GM21526 (cell line): Measurements from ENCODE around the gene GPR176.

ENCODE experiments used
- ATAC-seq: cut with Tn5 transposase; IDR thresholded peaks from one replicate; pipeline ENCODE4 v1.9.1; 2021; ENCODE audit warnings: moderate library complexity; ENCODE audit not compliant: unreplicated experiment, low FRiP score

The GPR176 gene

DNA sequence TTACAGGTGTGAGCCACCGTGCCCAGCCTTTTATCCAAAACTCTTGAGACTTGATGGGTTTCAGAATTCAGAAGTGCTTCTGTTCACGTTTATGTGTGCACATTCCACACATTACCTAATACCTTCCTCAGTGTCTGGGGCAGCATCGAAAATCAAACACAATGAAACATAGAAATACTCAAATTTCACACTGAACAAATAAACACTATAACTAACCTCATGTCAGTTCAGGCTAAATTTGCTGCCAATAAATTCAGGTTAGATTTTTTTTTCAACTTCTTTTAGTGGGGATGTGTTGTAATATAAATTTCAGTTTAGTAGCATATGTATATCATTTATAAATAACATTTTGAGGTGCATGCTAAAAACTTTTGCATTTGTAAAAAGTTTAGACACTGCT is 16.6 kb upstream of the GPR176 start:
- ATAC-seq: no peak

DNA sequence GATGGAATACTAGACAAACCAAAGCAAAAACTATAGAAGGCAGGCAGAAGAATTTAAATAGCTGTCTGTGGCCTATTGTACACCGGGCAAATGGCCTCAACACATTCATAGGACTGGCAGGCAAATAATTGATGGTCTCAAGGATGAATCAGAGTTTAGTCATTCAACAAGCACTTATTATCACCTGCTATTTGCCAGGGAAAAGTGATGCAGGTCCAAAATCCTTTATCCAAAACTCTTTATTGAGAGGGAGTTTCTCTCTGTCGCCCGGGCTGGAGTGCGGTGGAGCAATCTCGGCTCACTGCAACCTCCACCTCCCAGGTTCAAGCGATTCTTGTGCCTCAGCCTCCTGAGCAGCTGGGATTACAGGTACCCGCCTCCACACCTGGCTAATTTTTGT is 16.1 kb upstream of the GPR176 start:
- no peak for ATAC-seq

- no peak for ATAC-seq
These were observed 15.2 kb upstream of the GPR176 start for GRCh38 chr15:39935241-39935640.

DNA sequence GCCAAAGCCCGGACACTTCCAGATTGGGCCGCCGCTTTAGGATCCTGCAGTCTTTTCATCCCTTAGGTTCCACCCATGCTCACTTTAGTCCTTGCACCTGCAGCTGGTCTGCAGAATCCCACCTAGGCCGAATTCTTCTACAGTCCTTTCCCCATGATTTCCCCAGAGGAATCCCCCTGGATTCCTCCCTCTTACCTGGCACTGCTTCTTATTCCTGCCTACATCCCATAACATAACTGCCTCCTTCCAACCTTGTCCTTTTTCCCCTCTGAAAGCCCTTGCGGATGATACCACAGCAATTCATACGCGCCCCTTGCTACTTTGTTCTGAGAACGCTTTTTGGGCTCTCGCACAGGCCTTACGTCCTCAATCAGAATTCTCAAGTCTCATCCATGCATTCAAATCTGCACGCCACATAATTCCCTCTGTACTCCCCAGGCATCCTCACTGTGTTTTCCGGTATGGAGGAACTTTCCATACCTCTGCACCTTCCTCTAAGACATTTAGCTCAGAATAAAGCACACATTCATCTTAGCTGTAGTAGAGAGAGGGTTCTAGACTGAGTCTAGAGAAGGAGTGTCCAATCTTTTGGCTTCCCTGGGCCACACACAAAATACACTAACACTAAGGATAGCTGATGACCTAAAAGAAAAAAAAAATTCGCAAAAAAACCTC is 14.5 kb upstream of the GPR176 start:
- no peak for ATAC-seq

DNA sequence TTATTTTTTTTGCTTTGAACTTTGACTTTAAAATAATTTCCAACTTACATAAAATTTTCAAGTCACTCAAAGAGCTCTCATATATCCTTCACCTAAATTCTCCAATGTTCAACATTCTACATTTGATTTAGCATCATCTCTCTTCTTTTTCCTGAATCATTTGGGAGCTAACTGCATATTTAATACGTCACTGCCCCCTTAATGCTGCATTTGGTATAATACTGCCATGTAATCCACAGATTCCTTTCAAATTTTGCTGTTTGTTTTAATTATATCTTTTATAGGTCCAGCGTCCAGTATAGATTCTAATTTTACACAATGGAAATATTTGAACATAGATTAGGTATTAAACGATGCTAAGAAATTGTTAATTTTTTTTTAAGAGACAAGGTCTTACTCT is 11.5 kb upstream of the GPR176 start:
- no peak for ATAC-seq

DNA sequence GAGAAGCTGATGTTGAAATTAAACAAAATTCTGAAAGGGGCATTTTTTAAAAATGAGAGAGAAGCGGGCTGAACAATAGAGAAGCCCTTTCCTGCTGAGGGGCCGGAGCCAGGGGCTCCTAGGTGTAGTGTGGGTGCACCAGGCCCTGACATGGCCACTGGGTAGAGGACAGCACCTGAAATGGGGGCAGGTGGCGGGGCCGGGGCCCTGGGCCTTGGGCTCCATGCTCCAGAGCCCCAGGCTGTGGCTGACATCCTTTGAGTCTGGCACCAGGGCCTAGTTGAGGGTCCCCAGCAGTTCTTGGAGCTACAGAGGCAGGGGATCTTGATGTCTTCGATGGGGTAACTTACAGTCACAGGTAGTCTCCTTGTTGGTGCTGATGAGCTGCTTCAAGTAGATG is 6.5 kb upstream of the GPR176 start:
- no peak for ATAC-seq

- no peak for ATAC-seq
These were observed 5.2 kb upstream of the GPR176 start for GRCh38 chr15:39925112-39925842.

DNA sequence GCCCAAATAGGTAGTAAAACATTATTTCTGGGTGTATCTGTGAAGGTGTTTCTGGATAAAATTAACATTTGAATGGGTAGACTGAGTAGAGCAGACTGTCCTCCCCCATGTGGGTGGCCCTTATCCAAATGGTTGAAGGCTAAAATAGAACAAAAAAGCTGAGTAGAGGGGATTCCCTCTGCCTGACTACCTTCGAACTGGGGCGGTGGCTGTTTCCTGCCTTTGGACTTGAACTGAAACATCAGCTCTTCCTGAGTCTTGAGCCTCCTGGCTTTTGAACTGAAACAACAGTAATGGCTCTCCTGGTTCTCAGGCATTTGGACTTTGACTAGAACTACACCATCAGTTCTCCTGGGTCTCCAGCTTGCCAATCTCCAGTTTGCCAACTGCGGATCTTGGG is 4.4 kb upstream of the GPR176 start:
- no peak for ATAC-seq

GRCh38 chr15:39922462-39923092 is 2.5 kb upstream of the GPR176 start:
- ATAC-seq: no peak

DNA sequence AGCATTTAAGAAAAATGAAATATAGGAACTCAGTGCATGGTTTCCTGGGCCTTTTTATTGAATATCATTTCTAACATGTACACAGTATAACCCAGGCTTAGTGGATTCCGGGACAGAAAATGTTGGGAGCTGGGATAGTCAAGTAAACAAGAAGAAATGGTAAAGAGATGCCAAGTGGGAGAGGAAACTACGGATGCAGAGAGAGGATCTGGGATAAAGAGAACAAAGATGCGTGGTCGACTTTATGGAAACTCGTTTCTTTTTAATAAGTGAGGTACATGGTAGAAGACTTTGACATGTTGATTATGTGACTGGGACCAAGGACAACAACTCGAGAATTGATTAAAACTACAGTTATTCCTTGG is 1.2 kb upstream of the GPR176 start:
- ATAC-seq: no peak

GRCh38 chr15:39920510-39921273 is 626 bp upstream of the GPR176 start:
- ATAC-seq: peak; percentile 82

DNA sequence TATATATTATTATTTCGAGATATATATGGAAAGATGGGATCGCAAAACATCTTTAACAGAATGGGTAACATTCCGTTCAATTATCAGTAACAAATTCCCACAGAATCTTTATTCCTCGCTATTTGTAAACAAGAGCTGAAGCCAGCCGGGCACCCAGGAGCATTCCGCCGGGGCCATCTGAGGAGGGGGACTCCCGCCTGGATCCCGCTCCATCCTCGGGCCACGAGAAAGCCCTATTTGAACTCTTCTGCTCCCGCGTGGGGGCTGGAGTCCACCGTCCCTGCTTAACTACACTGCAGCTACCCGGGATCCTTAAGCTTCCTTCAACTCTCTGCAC is 687 bp downstream of the GPR176 start:
- ATAC-seq: no peak

- no peak for ATAC-seq
These were observed 1.2 kb downstream of the GPR176 start for GRCh38 chr15:39918688-39919385.

GRCh38 chr15:39914977-39915376 is 5.1 kb downstream of the GPR176 start:
- no peak for ATAC-seq

DNA sequence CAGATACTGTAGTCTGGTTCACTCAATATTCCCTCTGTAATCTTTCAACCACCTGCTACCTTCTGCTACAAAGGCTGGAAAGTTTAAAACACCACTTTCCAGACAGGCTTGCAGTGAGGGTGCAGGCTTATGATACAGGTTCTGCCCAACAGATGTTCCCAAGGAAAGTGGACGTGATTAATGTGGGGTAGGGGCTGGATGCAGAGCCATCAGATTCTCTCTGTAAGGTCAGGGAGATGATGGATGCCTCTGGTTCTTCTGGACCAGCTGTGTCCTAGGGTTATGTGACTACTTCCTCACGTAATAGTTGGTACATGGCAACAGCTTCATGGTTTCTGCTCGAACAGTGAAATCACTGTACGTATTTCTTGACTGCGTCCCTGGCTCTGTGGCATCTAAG is 11.1 kb downstream of the GPR176 start:
- no peak for ATAC-seq

GRCh38 chr15:39908186-39908585 is 11.9 kb downstream of the GPR176 start:
- no peak for ATAC-seq

GRCh38 chr15:39907216-39907615 is 12.8 kb downstream of the GPR176 start:
- no peak for ATAC-seq

GRCh38 chr15:39904115-39904514 is 16.0 kb downstream of the GPR176 start:
- no peak for ATAC-seq

DNA sequence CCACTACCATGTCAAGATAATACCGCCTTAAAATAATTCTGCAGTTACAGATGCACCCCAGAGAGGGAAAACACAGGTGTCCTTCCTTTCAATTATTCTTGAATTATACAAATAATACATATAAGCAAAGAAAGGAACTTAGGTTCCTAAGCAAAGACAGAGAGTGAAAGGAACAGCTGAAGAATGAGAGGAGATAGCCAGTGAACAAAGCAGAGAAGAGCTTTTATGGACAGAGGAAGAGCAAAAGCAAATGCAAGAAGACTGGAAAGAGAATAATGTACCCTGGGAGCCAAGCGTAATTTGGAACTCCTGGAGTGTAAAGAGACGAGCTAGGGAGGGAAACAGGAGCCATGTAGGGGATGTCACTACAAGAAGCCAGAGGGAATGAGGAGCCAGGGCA is 21.7 kb downstream of the GPR176 start:
- ATAC-seq: no peak

DNA sequence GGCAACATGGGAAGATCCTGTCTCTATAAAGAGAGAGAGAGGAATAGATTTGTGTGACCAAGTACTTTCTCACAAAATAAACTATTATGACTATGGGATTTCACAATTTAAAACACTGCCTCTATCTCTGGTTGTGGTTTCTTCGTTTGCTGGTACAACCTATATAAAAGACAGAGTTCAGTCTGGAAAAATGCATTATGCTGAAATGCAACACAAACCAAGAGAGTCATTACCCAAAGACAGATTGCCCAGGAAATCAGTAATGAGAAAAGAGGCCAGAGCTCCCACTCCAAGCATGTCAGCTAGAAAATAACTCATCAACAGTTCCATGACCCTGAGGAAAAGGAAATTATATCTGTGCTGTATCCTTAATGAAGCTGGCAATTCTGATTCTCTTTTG is 23.2 kb downstream of the GPR176 start:
- no peak for ATAC-seq

DNA sequence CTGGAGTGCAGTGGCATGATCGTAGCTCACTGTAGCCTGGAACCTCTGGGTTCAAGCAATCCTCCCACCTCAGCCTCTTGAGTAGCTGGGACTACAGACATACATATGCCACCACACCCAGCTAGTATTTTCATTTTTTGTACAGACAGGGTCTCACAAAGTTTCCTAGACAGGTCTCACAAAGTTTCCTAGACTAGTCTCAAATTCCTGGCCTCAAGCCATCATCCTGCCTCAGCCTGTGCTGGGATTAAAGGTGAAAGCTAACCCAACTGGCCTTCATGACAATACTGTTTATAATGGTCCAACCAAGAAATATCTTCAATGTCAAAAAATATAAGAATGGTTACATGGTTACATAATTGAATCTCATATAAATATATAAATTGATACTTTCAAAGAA is 24.0 kb downstream of the GPR176 start:
- no peak for ATAC-seq
